GM21515 (cell line): ENCODE measurements around the gene ACBD4.

Source experiments
- ATAC-seq: cut with Tn5 transposase; IDR thresholded peaks from one replicate; pipeline ENCODE4 v1.9.1; 2021; ENCODE audit not compliant: unreplicated experiment

The ACBD4 gene

GRCh38 chr17:45177563-45177962 lies 42.1 kb downstream of the ACBD4 start:
- ATAC-seq, result no peak

- no peak for ATAC-seq
Measured at GRCh38 chr17:45184144-45184543, 48.7 kb downstream of the ACBD4 start.

GRCh38 chr17:45186801-45187354 lies 51.4 kb downstream of the ACBD4 start:
- ATAC-seq, result no peak

GRCh38 chr17:45189009-45189408 lies 53.5 kb downstream of the ACBD4 start:
- no peak for ATAC-seq

GRCh38 chr17:45190503-45191255 lies 55.2 kb downstream of the ACBD4 start:
- ATAC-seq, result no peak
